ELF-1 (cell line): ENCODE results near the gene GMDS.

Experiments used
- DNase-seq: peaks from one replicate; pipeline ENCODE4 v3.0.0-alpha.2; 2016; ENCODE audit warnings: low read depth, low spot score

Gene GMDS

GRCh38 chr6:2101213-2101612 is 144.2 kb downstream of the GMDS start:
- DNase-seq, result no peak

- DNase-seq, result no peak
Measured at GRCh38 chr6:2099870-2100269, 145.5 kb downstream of the GMDS start.

- no peak for DNase-seq
Measured at GRCh38 chr6:2097464-2097863, 147.9 kb downstream of the GMDS start.

- DNase-seq, result no peak
Measured at GRCh38 chr6:2094642-2095041, 150.8 kb downstream of the GMDS start.

DNA sequence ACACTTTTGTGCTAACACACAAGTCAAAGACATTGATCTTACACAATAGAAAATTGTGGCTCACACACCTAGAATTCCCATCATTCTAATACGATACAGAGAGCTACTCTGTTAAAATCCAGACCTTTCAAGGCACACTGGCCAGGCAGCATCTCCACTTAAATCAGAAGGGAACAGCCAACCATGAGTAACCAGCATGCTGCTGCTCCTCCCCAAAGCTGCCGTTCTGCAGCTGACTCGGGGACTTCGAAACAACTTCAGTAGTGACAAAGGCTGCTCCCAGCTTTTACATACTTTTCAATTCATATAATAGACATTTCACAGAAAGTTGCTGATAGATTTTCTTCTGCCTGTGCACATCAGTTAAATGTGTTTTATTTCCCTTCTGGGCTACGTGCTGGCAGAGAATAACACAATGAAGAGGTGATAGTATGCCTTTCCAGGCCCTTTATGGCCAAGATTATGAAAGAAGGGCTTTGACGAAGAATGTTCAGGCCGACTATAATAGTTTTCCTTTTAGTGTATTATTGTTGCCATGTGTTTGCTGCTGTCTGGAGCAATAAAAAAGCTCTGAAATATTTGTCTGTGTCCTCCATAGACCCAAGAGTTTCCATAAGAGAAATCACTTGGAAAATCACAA is 159.0 kb downstream of the GMDS start:
- no peak for DNase-seq

DNA sequence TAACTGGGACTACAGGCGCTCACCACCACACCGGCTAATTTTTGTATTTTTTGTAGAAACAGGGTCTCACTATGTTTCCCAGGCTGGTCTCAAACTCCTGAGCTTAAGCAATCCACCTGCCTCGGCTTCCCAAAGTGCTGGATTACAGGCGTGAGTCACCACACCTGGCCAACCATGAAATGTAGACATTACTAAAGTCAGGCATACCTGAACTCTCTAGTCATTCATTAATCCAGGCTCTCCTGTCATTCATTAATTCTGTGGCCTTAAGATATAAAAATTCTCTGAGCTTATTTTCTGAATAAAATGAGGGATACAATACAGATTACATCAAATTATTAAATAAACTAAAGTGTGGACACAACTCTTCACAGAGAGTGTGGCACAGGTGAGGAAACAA is 159.7 kb downstream of the GMDS start:
- DNase-seq, result no peak

DNA sequence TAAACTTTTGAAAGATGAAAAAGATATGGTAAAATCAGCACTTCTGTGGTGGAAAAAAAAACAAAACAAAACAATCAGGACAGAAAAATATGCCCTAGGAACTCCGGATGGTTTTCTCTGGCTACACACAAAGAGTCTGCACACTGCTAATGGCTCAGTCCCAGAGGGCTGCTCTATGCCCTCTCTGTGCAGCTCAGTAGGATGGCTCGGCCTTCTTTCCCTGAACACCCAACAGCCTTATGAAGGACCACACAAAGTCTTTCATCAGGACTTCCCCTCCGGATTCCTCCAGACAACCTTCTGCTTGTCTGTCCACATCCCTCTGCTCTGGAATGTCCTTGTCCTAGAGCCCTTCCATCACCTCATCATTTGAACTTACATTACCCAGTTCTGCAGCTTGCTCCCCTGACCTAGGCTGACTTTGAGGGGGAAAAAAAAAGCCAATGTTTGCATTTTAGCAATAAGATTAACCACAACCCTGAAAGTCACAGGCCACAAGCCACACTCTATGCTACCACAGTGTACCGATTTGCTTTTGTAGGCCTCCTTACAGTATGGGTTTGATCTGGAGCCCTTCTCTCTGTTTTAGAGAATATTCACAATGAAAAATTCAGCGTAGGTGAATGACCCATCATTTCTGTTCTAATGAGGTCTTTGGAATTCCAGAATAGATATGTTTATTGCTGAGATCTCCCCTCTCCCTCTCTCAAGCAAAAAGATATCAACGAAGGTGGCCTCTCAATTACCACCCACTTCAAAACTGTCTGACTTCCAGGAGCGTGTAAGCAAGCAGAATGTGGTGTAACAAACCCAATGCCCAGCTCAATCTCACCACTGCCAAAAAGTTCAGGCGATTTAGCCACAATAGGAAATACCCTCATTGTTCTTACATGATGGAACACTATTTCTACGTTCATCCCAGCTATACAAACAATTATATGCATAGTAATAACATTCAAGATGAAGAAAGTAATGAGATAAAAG is 164.0 kb downstream of the GMDS start:
- DNase-seq, result no peak

GRCh38 chr6:2078888-2079287 is 166.5 kb downstream of the GMDS start:
- DNase-seq, result no peak

GRCh38 chr6:2077826-2078225 is 167.6 kb downstream of the GMDS start:
- DNase-seq, result no peak

GRCh38 chr6:2073476-2073875 is 171.9 kb downstream of the GMDS start:
- no peak for DNase-seq

GRCh38 chr6:2072453-2072852 is 173.0 kb downstream of the GMDS start:
- DNase-seq, result no peak

GRCh38 chr6:2063547-2063946 is 181.9 kb downstream of the GMDS start:
- no peak for DNase-seq

- no peak for DNase-seq
Measured at GRCh38 chr6:2061880-2062279, 183.5 kb downstream of the GMDS start.

DNA sequence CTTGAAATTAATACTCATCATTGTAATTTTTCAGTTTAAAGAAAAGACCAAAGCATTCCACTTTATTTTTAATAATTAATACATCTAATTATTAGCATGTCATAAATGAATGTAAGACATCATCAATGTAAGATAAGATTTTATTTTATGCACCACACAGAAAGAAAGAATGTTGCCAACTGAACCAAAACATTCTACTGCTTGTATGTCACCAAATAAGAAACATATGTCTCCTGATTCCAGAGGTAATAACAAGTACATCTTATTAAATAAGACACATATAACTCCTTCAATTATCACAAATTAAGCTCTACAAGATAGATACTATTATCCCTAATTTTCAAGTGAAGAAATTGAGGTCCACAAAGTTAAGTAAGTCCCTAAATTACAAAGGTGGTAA is 189.5 kb downstream of the GMDS start:
- DNase-seq, result no peak

- no peak for DNase-seq
Measured at GRCh38 chr6:2055143-2055542, 190.3 kb downstream of the GMDS start.

DNA sequence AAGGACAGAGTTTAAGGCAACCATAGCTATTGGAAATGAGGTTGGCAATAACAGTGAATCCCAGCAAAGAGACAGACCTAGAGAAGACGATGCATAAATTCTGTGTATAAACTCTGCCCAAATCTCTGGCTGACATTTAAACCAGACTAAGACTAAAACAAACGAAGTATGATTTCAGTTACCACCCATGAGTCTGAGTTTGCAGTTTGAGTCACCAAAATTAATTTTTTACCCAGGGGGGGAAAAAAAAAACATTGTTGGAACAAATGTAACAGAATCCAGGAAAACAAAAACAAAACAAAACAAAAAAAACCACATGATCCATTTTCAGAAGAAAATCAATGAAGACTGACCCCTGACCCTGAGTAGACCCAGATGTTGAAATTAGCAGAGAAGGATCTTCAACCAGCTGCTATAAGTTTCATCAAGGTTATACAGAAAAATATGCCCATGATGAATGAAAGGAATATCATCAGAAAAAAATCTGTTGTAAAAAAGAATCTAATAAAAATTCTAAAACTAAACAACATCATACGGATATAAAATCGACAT is 190.8 kb downstream of the GMDS start:
- DNase-seq, result no peak

DNA sequence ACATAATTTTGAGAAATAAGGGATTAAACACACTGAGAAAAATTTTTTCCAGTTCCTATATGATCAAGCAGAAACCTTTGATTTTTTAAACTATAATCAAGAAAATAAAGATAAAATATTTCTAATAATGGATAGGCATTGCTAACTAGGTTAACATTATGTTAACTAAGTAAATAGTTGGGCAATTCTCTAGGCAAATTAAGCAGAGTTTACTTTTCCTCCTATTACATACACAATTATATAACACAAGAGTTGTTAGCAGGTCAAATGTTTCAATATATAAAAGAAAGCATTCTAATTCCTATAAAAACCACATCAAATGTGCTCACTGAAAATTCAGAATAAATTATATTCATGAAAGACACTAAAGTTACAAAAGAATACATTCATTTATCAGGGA is 191.7 kb downstream of the GMDS start:
- DNase-seq, result no peak

GRCh38 chr6:2047855-2048254 is 197.6 kb downstream of the GMDS start:
- no peak for DNase-seq

DNA sequence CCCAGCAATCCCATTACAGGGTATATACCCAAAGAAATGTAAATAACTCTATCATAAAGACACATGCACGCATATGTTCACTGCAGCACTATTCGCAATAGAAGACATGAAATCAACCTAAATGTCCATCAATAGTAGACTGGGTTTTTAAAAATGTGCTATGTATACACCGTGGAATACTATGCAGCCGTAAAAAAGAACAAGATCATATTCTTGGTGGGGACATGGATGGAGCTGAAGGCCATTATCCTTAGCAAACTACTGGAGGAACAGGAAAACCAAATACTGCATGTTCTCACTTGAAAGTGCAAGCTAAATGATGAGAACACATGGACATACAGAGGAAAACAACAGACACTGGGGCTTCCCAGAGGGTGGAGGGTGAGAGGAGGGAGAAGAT is 201.2 kb downstream of the GMDS start:
- DNase-seq, result no peak

GRCh38 chr6:2042956-2043648 is 202.3 kb downstream of the GMDS start:
- no peak for DNase-seq

DNA sequence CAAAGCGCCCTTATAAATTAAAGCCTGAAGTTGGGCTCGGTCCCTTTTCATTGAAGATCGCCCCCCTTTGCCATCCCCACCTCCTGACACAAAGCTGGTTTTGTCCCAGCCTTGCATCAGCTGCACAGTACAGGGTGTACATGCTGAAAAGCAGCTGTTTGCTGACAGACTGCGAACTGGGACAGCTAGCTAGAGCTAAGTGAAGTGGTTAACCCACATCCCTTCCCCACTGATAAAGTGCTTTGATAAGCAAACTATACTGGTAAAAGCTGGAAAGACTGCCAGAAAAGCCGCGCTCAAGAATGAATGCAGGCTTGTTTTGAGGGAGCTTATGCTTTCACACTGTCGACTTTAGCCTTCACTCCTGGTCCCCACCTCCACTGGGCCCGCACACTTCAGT is 207.3 kb downstream of the GMDS start:
- DNase-seq, result no peak

- peak; percentile 19 for DNase-seq
Measured at GRCh38 chr6:2037237-2037926, 208.0 kb downstream of the GMDS start.
